ENCODE measurements around the gene STK24.

STK24 gene

DNA sequence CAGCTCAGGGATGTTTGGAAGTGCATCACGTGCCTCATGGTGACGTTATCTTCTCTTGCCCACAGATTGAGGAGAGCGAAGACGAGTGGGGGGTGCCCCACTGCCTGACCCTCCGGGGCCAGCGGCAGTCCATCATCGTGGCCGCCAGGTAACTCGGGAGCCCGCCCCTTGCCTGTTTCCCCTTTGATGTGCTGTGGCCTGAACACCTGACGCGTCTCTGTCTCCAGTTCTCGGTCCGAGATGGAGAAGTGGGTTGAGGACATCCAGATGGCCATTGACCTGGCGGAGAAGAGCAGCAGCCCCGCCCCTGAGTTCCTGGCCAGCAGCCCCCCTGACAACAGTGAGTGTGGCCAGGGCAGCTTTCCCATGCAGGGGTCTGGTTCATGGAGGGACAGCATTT is 137.0 kb downstream of the STK24 start:
- FAIRE-seq (no peak), DNase-seq (ENCODE audit: low spot score) (no peak)

DNA sequence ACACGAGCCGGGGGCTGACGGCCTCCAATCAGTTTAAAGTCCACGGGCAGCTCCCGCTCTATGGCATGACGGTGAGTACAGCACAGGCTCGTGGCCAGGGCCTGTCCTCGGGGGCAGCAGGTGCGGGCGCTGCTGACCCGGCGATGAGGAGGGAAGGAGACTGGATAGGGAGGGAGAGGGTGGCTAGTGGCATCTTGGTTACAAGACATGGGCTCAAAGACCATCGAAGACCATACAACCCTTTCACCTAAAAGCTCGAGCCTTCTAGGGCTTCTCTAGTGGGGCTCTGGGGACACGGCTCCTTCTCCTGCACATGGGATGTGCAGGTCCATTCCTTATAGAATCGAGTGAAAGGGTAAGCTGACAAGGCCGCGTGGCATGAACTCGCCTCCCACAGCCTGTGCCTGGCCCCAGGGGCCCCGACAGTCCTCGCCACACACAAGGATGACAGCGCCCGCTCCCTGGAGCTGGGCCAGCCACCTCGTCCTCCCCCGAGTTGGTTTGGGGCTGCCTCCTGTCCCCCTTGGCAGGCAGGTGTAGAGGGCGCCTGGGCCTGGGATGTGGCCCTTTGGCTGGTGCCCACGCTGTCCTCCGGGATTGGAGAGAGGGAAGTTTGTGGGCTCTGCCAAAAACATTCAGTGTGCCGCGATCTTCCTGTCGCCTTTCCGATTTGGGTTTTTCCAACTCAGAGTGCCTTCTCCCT is 137.6 kb downstream of the STK24 start:
- no peak for DNase-seq (ENCODE audit: low spot score)
- no peak for FAIRE-seq

DNA sequence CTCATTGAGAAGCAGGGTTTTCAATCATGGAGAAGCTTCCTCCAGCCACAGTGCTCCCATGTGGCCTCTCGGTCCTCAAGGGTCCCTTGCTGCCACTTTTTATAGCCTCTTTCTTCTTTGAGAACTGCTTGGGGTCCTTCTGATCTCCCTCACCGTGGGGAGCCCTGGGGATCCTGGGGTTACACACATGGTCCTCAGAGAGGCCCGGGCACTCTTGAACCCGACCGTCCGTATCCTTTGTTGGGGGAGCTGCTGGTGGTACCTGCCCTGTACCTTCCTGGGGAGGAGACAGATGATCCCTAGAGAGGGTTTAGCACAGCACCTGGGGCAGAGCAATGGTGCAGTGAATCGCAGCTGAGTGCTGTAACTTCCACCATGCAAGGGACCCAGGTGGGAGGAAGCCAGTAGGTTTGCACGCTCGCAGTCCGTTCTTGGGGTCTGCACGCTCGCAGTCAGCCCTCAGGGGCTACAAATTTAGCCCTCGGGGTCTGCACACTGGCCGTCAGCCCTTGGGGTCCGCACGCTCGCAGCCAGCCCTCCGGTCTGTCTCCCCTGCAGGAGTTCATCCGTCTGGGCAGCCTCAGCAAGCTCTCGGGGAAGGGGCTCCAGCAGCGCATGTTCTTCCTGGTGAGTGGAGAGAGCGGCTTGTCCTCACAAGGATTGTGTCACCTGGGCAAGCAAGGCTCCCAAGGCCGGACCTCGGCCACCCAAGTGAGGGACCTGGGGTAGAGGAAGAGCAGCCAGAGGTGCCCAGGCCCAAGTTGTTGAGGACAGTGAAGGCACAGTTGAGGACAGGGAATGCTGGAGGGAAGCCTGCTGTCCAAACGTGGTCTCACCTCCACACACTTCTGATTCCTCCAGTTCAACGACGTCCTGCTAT is 138.4 kb downstream of the STK24 start:
- no peak for DNase-seq (ENCODE audit: low spot score)
- no peak for FAIRE-seq

DNA sequence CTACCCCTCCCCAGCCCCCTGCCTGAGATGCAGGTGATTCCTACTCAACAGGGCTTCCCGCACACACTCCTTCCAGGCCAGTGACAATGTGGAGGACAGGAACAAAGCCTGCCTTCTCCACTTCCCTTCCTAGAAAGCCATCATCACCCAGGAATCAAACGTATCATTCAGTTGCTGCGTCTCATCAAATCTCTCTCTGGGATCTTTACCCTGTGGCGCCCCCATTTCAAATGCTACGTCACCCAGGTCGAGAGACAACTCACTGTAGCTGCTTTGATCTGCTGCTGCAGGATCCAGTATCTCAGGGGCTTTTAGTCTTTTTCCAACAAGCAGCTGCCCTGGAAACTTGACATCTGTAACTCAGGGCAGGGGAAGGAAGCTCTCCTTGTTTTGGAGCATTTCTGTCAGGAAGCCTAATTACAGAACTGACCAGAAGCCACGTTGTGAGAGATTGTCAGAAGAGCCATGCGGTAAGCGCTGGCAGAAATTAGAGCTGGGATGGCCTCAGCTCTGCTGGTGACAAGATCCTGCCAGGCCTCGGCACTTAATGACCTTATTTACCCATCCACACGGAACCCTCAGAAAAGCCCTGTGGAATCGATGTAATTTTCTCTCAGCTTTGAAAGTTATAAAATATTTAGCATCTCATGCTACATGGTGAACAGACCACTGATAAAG is 140.5 kb downstream of the STK24 start:
- no peak for FAIRE-seq
- no peak for DNase-seq (ENCODE audit: low spot score)

DNA sequence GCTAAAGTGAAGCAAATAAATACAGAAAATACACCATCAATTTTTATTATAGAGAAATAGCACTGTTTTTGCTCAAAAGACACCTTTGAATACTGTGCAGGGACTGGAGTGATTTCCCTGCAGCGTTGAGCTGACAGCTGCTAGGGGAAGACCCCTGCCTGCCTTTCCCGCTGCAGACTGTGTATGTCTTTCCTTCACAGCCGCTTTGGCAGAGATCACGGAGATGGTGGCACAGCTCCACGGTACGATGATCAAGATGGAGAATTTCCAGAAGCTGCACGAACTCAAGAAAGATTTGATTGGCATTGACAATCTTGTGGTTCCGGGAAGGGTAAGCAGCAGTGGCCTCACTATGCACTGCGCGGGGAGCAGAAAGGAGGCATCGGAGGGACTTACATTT is 141.5 kb downstream of the STK24 start:
- no peak for DNase-seq (ENCODE audit: low spot score)
- FAIRE-seq, result no peak

DNA sequence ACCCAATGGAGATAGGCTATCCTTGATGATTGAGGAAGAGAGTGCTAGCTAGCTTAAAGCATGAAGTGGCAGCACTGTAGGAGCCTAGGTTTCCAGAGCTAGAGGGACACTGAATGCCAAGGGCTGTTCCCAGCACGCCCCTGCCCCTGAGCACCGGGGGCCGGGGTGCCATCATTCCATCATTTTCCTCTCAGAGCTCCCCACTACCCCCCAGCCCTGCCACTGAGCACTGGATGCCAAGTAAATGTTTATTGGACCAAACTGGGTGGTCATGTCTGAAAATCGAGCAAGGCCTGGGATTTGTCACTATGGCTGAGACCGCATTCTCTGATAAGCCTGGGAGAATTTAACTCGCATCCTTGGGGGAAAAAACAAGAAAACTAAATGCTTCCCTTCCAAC is 142.8 kb downstream of the STK24 start:
- FAIRE-seq (no peak), DNase-seq (ENCODE audit: low spot score) (no peak)

DNA sequence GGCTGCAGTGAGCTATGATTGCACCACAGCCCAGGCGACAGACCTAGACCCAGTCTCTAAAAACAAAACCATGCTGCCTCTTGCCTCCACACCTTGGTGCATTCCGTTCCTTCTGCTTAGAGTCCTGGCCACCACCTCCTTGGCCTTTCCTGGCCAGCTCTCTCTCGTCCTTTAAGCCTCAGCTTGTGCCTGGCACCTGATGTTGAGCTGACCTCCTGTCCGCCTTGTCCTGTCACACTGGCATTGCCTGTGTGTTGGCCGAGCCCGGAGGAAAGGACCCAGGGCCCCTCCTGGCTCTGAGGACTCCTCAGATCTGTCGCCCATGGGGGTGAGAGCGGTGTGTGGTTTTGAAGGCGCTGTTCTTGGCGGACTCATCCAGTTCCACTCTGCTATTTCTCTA is 143.3 kb downstream of the STK24 start:
- FAIRE-seq (no peak), DNase-seq (ENCODE audit: low spot score) (no peak)

DNA sequence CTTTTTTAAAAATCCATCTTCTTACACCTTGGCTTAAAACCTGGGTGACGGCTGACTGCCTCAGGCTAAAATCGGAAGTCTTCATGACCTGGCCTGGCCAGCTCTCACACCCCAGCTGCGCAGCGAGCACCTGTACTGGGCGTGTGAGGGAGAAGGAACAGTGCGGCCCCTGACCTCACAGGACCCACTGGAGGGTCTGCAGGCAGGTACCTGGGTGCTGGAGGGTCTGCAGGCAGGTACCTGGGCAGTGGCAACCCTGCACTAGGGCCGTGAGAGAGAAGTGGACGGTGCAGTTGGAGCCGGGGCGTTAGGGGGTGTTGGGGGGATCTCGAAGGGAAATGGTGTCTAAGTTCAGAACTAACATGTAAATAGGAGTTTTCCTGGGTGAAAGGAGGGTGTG is 144.3 kb downstream of the STK24 start:
- FAIRE-seq (no peak), DNase-seq (ENCODE audit: low spot score) (no peak)

DNA sequence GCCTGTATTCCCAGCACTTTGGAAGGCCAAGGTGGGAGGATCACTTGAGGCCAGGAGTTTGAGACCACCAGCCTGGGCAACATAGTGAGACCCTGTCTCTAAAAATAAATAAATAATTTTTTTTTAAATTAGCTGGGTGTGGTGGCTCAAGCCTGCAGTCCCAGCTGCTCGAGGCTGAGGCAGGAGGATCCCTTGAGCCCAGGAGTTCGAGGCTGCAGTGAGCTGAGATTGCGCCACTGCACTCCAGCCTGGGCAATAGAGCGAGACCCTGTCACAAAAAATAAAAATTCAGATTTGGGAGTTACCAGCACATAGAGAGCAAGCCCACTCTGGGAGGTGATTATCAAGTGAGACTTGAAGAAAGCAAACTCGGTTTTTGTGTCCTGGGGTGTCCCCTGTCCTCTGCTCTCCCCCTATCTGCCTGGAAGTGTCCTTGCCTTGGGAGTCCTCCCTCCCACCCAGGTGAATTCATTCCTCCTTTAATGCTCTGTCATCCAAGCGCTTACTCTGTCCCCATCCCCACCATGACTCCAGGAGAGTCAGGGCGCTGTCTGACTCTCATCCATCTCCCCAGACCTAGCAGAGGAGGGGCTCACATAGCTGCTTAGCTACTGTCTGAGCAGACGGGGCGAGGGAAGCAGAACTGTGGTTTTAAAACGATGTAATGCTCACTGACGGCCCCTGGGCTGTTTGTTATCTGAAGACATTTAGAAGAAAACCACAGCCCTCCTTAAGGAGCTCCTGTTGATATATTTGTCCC is 146.8 kb downstream of the STK24 start:
- FAIRE-seq (no peak), DNase-seq (ENCODE audit: low spot score) (no peak)

DNA sequence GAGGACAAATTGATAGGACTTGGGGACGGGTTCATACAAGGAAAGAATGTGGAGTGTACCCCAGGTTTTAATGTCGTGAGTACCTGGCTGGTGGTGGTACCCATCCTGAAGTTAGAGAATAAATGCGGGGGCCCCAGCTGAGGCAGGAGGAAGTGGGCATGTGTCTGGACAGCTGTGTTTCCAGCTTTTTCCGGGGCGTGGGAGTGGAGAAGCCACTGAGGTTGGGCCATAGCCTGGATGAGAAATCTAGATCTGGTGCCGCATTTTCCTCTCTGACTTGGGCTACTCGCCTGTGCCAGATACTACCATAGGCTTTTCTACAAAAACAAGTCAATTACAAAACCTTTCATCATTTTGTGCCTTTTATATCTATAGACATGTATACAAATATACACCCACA is 147.4 kb downstream of the STK24 start:
- no peak for DNase-seq (ENCODE audit: low spot score)
- no peak for FAIRE-seq

DNA sequence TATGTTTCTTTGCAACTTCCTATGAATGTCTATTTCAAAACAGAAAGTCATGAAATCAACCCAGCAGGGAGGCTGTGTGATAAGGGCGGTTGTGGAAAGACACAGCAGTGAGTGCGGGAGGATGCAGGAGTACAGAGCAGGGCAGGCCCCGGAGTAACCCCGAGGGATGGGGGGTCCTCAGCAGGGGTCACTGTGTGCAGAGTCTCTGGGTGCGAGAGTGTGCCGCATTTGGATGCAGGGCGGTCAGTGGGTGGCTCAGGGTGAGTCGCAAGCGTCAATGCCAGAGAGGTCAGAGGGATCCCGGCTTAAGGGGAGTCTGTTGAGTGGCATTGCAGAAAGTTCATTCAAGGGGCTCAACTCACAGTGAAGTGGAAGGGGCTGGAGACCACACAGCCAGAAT is 147.8 kb downstream of the STK24 start:
- no peak for DNase-seq (ENCODE audit: low spot score)
- no peak for FAIRE-seq

DNA sequence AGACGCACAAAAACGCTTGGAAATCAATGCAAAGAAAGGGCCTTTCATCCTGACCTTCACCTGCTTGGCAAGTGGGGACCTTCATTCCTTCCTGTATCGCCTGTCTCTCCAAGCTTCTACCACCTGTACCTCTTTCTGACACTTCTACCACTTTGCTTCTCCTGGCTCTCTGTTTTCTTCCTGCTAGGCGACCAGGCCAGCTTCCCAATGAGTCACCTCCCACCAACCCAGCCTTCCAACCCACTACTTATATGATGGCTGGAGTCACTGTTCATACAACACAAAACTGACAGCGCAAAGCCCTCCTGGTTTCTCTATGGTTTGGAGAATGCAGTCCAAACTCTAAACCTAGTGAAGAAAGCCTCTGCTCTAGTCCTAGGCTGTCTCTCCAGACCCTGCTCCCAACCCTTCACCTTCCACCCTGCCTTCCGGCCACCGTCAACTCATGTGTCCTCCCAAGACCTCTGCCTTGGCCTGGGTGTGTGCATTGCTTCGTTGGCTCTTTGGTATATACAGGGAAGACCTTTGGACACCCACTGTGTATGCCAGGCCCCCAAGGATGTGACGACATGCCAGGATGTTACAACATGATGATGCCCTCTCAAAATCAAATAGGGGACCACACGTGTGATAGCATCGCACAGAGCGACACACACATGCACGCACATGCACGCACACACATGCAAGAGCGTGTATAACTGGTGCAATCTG is 148.5 kb downstream of the STK24 start:
- DNase-seq (ENCODE audit: low spot score) (no peak), FAIRE-seq (no peak)

DNA sequence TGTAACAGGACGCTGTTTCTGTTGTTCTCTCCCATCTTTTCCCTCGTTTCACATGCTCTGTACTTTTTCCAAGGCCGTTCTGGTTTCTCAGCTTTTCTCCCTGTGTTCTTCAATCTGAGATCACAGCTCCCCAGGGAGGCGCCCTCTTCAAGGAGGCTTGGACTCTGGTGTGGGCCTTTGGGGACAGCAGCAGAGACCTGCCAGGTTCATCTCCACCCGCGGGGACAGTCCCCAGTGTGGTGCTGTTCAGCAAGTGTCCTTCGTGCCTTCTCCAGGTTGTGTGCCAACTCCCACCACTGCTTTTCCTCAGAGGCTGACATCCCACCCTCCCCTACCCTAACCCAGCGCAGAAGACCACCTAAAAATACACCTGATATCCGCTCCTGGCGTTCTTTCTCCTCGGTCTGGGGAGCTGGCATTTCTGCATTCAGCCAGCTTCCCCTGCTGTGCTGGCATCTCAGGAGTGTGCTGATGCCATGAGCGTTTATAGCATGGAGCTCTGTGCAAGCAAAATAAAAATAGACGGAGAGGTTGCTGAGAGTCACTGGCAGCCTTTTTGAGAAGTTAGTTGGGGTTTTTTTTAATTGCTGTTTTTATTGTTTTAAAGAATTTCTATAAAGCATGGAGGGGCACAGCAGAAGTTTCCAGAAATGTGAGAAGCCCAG is 149.4 kb downstream of the STK24 start:
- DNase-seq (ENCODE audit: low spot score) (no peak), FAIRE-seq (no peak)

DNA sequence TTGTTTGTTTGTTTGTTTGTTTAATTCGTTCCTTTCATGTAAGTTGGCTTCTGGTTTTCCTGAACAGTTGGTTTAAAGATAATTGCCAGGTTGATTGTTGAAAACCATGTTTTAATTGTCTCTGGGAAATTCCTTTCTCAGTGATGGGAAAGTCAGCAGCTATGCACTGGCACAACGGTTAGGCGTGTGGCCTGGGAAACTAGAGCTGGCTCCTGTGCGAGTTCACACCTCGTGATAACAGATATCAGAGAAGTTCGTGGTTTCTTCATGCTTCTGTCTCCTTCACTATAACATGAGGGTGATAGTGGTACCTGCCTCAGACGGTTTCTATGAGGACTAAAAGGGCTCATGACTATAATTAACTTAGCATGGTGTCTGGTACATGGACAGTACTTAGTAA is 153.5 kb downstream of the STK24 start:
- DNase-seq (ENCODE audit: low spot score) (no peak), FAIRE-seq (no peak)

DNA sequence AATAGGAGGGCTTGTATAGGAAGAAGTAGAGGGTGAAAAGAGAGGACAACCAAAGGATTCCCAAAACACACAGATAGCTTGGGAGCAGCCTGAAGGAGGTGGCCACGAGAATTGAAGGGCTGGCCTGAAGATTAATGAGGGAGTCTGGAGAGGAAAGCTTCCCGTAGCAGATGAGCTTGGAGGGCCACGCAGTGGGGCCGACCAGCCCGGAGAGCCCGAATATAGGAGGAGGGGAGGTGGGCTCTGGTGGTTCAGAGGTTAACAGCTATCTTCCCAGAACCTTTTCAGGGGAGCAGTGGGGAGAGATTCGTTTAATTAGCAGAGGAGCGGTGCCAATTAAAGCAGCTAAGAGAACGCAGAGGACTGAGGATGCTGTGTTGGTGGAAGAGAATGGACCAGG is 154.9 kb downstream of the STK24 start:
- DNase-seq (ENCODE audit: low spot score) (no peak), FAIRE-seq (no peak)

DNA sequence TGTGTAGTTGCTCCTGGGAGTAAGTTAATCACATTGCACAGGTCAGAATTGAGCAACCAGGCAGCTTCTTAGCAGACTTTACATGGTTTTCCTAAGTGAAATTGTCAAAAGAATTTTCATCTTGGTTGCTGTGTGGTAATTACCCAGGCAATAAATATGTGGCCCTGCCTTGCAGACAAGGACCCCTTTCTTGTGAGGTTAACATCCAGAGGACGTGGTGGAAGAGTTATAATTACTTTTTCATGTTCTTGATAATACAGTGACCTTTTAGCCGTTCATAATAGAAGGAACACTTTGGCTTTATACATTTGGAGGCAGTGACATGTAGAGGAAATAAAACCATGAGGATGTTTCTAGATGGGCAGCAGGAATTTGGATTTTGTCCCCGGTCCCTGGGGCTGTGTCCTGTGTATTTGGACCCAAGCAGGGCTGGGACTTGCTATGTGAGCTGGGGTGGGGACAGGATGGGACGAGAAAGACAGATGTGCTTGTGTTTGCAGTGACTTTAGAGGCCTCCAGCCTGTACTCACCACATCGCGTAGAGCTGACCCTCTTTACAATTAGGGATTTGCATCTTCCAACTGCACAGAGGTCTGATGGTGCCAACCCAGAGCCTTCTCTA is 156.2 kb downstream of the STK24 start:
- DNase-seq (ENCODE audit: low spot score) (no peak), FAIRE-seq (no peak)

DNA sequence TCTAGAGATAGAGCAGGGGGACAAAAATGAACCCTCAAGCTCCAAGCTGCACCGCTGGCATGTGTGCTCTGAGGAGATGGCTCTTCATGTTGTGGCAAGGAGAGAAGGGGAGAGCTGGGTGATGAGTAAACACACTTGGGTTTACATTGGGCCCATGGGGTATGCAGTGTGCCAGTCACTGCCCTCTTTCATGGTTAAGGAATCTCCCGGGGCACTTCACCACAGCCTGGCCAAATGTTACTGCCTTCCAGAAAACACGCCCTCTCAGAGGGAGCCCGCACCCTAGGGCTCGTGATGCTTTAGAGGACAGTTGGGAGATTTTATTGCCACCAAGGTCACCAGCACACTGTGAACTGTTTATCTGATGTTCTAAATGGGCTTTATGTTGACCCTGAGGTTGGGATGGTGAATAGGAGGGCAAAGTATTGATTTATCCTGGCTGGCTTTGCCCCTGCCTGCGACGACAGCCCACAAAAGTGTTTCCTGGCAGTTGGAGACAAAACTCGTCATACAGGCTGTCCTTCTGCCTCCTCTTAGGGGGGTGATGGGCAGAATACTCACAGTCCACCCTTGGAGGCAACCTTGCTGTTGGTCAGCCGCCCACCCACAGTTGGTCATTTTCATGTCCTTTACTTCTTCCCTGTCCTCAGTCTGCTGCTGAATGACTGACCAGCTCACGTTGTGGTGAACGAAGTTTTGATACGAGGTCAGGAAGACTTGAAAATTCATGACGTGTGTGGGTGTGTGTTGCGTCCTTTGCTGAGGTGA is 156.9 kb downstream of the STK24 start:
- FAIRE-seq (no peak), DNase-seq (ENCODE audit: low spot score) (no peak)

DNA sequence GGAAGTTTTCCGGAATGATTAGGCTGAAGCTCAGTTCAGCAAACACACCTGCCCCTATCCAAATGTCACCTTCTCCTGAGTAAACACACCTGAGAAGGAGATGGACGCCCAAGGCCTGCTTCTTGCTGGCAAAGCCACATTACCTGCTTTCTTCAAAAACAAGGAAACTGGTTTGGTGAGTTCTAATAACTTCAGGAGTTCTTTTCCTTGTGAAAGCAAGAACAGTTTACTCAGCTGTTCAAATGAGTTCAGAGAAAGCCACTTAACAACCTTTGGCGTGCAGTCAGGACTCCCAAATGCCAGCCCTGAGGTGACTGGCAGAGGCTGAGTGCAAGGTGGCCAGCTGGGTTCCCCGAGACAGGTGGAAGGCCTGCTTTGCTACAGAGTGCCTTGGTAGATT is 160.5 kb downstream of the STK24 start:
- FAIRE-seq (no peak), DNase-seq (ENCODE audit: low spot score) (no peak)

DNA sequence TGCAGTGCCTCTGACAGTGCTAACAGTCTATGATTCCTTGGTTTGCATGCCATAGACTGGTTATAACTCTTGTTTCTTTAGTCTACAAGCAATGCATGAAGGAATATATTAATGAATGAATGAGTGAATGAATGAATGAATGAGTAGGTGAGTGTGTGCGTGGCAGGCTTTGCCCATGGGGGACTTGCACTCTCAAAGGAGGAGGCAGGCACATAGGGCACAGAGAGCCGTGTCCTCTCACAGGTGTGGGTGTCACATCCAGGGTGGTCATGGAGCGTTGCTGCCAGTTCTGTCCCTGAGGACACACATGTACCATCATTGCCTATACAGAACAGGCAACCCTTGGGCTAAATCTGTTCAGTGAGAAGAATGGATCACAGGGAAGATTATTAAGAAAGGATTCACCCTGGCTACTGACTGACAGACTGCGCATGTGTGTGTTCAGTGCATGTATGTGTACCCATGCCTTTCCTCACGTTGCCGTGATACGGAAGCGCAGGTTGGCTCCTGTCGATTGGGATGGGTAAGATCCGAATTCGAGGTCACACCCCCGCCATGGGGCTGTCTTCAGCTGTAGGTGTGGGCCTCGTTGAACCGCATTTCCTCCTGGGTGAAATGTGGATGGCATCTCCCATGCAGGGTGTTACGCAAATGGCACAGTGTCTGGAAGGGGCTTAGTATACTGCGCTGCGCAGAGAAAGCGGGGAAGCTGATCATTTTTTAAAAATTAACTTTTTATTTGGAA is 161.4 kb downstream of the STK24 start:
- FAIRE-seq (no peak), DNase-seq (ENCODE audit: low spot score) (no peak)

Measured in urothelium cell line (cell line).